Astrocyte (in vitro differentiated cells and primary cell): Measurements from ENCODE around the gene BICRAL. TPM values are rescaled to one million over a fixed set of nuclear protein-coding genes. Genes with fewer than 3 reads are reported as not detected.
A peak's percentile ranks its signal among the peaks of the same experiment; 100 is the strongest.
"Not testable (repeated sequence)": the region's sequence is repeated elsewhere in the genome, so short reads cannot be mapped to it uniquely, and the experiment has no call there.

Experiments used
- DNase-seq: peaks from one replicate; pipeline ENCODE4 v3.0.0-alpha.2; 2010; ENCODE audit warnings: low read depth
- FAIRE-seq: peaks from 2 replicates; lab custom pipeline; 2011; peaks lifted over from hg19 to GRCh38; lab: Jason Lieb, UNC
- H2AFZ ChIP-seq: 2 replicates; pipeline ENCODE4 v1.6.0; 2012; ENCODE audit warnings: low read depth, low read length, inconsistent platforms
- H3K27ac ChIP-seq: 2 replicates; pipeline ENCODE4 v1.5.1; 2011; ENCODE audit warnings: low read depth, low read length, inconsistent platforms
- H3K27me3 ChIP-seq: 2 replicates; pipeline ENCODE4 v1.6.0; 2011; ENCODE audit warnings: low read length, inconsistent platforms; ENCODE audit not compliant: insufficient read depth
- H3K36me3 ChIP-seq: 2 replicates; pipeline ENCODE4 v1.5.1; 2011; ENCODE audit warnings: low read length, inconsistent platforms; ENCODE audit not compliant: insufficient read depth
- H3K4me1 ChIP-seq: 2 replicates; pipeline ENCODE4 v1.5.1; 2011; ENCODE audit warnings: low read length, inconsistent platforms; ENCODE audit not compliant: insufficient read depth
- H3K4me2 ChIP-seq: 2 replicates; pipeline ENCODE4 v1.6.0; 2012; ENCODE audit warnings: low read length, inconsistent platforms
- H3K4me3 ChIP-seq: 2 replicates; pipeline ENCODE4 v1.5.1; 2011; ENCODE audit warnings: low read depth, mild to moderate bottlenecking, low read length, inconsistent platforms; ENCODE audit not compliant: insufficient read depth
- H3K79me2 ChIP-seq: 2 replicates; pipeline ENCODE4 v1.6.0; 2012; ENCODE audit warnings: mild to moderate bottlenecking, low read length, inconsistent platforms; ENCODE audit not compliant: insufficient read depth
- H3K9ac ChIP-seq: 2 replicates; pipeline ENCODE4 v1.6.0; 2012; ENCODE audit warnings: mild to moderate bottlenecking, low read length, inconsistent platforms
- H3K9me3 ChIP-seq: 2 replicates; pipeline ENCODE4 v1.5.1; 2012; ENCODE audit warnings: low read depth, mild to moderate bottlenecking, low read length, inconsistent platforms; ENCODE audit not compliant: insufficient read depth
- H4K20me1 ChIP-seq: 2 replicates; pipeline ENCODE4 v1.6.0; 2012; ENCODE audit warnings: low read length, inconsistent platforms; ENCODE audit not compliant: insufficient read depth
- H3K27ac Mint-ChIP-seq: one replicate; pipeline ENCODE4 v1.8.0; 2021; ENCODE audit warnings: mild to moderate bottlenecking, mixed read lengths; ENCODE audit not compliant: unreplicated experiment
- H3K27me3 Mint-ChIP-seq: one replicate; pipeline ENCODE4 v1.8.0; 2021; ENCODE audit warnings: low read depth, mixed read lengths; ENCODE audit not compliant: unreplicated experiment
- H3K36me3 Mint-ChIP-seq: one replicate; pipeline ENCODE4 v1.8.0; 2021; ENCODE audit warnings: low read depth, mixed read lengths; ENCODE audit not compliant: unreplicated experiment
- H3K4me1 Mint-ChIP-seq: one replicate; pipeline ENCODE4 v1.8.0; 2021; ENCODE audit warnings: low read depth, mixed read lengths; ENCODE audit not compliant: unreplicated experiment
- H3K4me3 Mint-ChIP-seq: one replicate; pipeline ENCODE4 v1.8.0; 2021; ENCODE audit warnings: mild to moderate bottlenecking, moderate library complexity, mixed read lengths; ENCODE audit not compliant: unreplicated experiment
- H3K9me3 Mint-ChIP-seq: one replicate; pipeline ENCODE4 v1.8.0; 2021; ENCODE audit warnings: mild to moderate bottlenecking, mixed read lengths; ENCODE audit not compliant: unreplicated experiment
- CTCF ChIP-seq: IDR thresholded peaks from 2 replicates; pipeline ENCODE4 v1.5.1; 2011; ENCODE audit warnings: low read depth, mild to moderate bottlenecking, inconsistent platforms, low read length, moderate library complexity; ENCODE audit not compliant: insufficient read depth
- EZH2 ChIP-seq: IDR thresholded peaks from 2 replicates; pipeline ENCODE4 v1.6.1; 2012; ENCODE audit warnings: mild to moderate bottlenecking, low read length, inconsistent platforms; ENCODE audit not compliant: insufficient read depth
- total RNA-seq: library from RNA; stranded (reverse); gene quantifications from 2 replicates; pipeline ENCODE4 v1.2.1, GENCODE V29; 2021

BICRAL gene
- total RNA-seq, 1 donor from 2014 or later, result 5.9 TPM

GRCh38 chr6:42774201-42774600 is 7.7 kb upstream of the BICRAL start:
- Histone ChIP-seq H3K9me3 (no peaks in the 10 kb centered on the region), H2AFZ (no peak overlapping the region), H3K4me3 (no peak overlapping the region), H3K27me3 (no peaks in the 10 kb centered on the region), H3K27ac (no peak overlapping the region), H3K79me2 (no peaks in the 10 kb centered on the region), H3K36me3 (no peaks in the 10 kb centered on the region), H4K20me1 (no peaks in the 10 kb centered on the region), H3K4me1 (peaks cover 4% of the 10 kb centered on the region), H3K9ac (no peak overlapping the region), H3K4me2 (no peak overlapping the region)
- peaks cover 28% of the 10 kb centered on the region for H3K4me1 Mint-ChIP-seq
- FAIRE-seq (no peak), DNase-seq (no peak)
- no peak overlapping the region for H3K4me3 Mint-ChIP-seq
- peaks cover 1% of the 10 kb centered on the region for H3K36me3 Mint-ChIP-seq
- no peaks in the 10 kb centered on the region for H3K9me3 Mint-ChIP-seq
- H3K27ac Mint-ChIP-seq, result no peak overlapping the region
- no peaks in the 10 kb centered on the region for H3K27me3 Mint-ChIP-seq
- TF ChIP-seq CTCF, result no peak

- H3K4me3 Mint-ChIP-seq, H3K9me3 ChIP-seq, H2AFZ ChIP-seq, H3K27ac ChIP-seq, H3K9ac ChIP-seq, H3K27ac Mint-ChIP-seq, H3K27me3 Mint-ChIP-seq, H3K4me3 ChIP-seq, H3K36me3 Mint-ChIP-seq, H3K27me3 ChIP-seq, H3K9me3 Mint-ChIP-seq, H4K20me1 ChIP-seq, H3K79me2 ChIP-seq, DNase-seq, H3K4me2 ChIP-seq, H3K36me3 ChIP-seq, H3K4me1 ChIP-seq, FAIRE-seq: not testable (repeated sequence)
- peaks cover 28% of the 10 kb centered on the region for H3K4me1 Mint-ChIP-seq
These were observed 6.9 kb upstream of the BICRAL start for GRCh38 chr6:42774821-42775487.

- peak overlapping the region; percentile 9 for H3K4me3 Mint-ChIP-seq
These were observed 4.6 kb upstream of the BICRAL start for GRCh38 chr6:42777126-42777822.

More at GRCh38 chr6:42777126-42777822, 4.6 kb upstream of the BICRAL start:
- Mint-ChIP-seq H3K9me3 (no peaks in the 10 kb centered on the region), H3K27ac (no peak overlapping the region), H3K4me1 (peaks cover 25% of the 10 kb centered on the region), H3K36me3 (no peaks in the 10 kb centered on the region), H3K27me3 (no peaks in the 10 kb centered on the region)
- Histone ChIP-seq H3K79me2 (no peaks in the 10 kb centered on the region), H3K27ac (no peak overlapping the region), H3K4me1 (peaks cover 3% of the 10 kb centered on the region), H3K27me3 (no peaks in the 10 kb centered on the region), H3K4me2 (peak overlapping the region; percentile 24), H3K9me3 (no peaks in the 10 kb centered on the region), H3K4me3 (no peak overlapping the region), H4K20me1 (no peaks in the 10 kb centered on the region), H3K36me3 (no peaks in the 10 kb centered on the region), H2AFZ (no peak overlapping the region), H3K9ac (no peak overlapping the region)
- DNase-seq (peak; percentile 55), FAIRE-seq (no peak)
- TF ChIP-seq EZH2 (no peak), CTCF (no peak)
